ENCODE measurements around the gene DRD5.

DRD5 gene

GRCh38 chr4:9820343-9820742 is 38.9 kb downstream of the DRD5 start:
- no peak for DNase-seq

GRCh38 chr4:9825049-9825448 is 43.6 kb downstream of the DRD5 start:
- no peak for DNase-seq

- no peak for DNase-seq
Observed at GRCh38 chr4:9826551-9826950, 45.1 kb downstream of the DRD5 start.

- no peak for DNase-seq
Observed at GRCh38 chr4:9832640-9833039, 51.2 kb downstream of the DRD5 start.

GRCh38 chr4:9833421-9833820 is 52.0 kb downstream of the DRD5 start:
- DNase-seq = no peak

Measured in activated gamma-delta T cell (primary cell).